ENCODE measurements around the gene MRPL34.
A peak's percentile ranks its signal among the peaks of the same experiment; 100 is the strongest.

MRPL34 gene

DNA sequence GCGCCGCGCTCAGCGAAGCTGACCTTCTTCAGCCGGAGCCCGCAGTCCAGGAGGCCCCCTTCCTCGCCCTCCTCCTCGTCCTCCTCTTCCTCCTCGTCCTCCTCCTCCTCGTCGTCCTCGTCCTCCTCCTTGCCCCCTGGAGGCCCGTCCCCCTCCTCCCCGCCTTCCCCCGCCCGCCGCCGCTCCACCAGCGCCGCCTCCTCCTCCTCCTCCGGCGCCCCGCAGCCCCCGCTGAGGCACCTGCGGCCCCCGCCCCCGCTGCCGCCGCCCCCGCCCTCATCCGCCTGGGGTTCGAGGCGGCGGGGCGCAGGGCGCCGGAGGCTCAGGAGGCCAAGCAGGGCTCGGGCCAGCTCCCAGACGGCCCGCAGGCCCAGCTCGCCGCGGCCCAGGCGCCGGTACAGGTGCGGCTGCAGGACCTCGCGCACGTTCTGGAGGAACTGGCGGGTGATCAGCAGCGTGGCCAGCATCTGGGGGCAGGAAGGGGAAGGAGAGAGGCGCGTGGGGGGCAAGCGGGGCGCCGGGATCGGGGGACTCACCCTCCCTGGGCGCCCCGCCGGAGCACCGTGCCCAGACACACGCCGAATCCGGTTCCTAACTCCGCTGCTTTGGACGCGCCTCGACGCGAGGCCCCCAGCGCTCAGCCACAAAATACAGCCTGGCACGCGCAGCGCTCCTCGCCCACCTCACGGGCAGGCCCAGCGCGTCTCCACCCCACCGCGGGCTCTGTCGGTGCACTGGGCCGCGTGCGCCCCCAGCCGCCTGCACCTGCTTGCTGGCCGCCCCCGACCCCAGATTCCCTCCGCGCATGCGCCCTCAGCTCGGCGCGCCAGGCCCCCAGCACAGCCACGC is 23.1 kb downstream of the MRPL34 start:
- no peak for DNase-seq (ENCODE audit: low spot score)

DNA sequence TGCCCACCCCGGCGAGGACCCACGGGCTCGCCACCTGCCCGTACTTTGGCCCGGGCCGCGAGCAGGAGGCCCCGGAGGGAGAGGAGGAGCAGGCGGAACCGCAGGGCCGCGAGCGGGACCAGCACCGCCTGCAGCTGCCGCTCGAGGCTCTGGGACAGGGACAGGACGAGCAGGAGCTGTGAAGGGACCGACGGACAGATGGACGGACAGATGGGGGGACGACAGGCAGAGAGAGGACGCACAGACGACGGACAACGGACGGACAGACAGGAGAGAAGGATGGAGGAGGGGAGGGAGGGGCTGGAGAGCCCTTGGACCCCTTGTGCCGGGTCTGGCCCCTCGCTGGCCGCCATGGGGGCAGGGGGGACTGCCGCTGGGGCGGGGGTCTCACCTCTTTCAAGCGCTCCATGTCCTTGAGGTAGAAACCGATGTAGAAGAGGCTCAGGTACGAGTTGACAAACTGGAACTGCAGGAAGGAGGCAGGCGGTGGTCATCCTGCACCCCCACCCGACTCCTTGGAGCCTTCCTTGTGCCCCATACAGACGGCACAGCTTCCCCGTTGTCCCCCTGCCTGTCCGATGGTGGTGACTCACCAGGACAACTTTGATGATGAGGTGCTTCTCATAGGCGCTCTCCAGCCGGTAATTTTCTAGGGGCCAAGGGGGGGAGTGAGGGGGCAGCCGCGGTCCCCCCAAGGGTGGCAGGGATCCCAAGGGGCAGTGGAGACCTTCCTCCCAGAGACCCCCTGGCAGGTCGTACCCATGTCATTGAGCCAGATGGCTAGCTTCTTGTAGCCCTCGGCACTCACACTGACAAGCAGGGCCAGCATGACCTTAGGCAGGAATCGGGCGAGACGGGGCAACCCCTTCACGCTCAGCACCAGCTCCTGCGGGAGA is 23.9 kb downstream of the MRPL34 start:
- no peak for DNase-seq (ENCODE audit: low spot score)

DNA sequence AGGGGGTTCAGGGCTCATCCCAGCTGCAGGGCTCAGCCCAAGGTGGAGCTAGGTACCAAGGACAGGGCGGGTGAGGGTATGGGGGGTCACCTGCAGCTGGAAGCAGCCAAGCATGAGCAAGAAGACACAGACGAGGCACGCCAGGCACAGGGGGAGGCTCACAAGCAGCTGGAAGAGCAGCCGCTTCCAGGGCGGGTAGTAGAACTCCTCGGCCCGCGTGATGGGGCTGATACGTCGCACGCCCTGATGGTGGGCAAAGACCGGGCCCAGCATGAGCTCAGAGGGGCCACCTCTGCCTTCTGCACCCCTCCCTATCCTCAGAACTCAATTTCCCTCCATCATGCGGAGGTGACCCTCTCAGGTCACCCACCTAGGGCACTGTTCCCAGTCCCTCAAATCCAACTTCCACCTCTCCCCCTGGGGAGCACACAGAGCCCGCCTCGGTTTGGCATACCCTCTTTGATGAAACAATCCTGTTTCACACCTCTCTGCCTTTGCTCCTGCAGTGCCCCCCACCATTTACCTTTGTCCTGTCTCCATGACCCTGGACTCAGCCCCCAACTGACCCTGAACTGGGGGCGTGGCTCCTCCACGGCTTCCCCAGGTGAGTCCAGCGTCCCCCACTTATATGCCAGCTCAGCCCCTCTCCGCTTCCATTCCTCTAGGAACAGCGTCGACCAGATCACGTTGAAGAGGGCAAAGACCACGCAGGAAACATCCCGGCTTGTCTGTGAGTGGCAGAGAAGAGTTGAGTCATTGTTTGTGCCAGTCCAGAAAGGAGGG is 24.8 kb downstream of the MRPL34 start:
- no peak for DNase-seq (ENCODE audit: low spot score)

DNA sequence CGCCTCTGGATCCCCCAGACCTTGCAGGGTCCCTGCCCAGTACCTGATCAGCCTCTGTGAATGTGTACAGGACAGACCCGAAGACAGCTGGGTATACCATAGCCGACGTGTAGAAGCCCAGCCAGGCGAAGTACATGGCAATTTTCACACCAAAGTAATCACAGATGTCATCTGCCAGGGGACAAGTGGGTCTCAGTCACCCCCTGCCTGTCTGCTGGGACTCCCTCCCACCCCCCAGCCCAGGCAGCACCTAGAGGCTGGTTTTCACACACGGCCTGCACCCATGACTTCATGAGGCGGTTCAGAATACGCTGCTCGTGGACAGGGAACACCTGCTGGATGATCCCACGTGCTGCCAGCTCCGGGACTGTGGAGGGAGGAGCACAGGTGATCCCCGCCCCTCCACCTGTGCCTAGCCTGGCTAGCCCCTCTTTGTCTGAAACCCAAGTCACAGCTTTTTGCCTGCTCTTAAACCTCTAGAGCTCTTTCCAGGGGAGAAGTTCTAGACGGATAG is 25.4 kb downstream of the MRPL34 start:
- DNase-seq (ENCODE audit: low spot score) = no peak

DNA sequence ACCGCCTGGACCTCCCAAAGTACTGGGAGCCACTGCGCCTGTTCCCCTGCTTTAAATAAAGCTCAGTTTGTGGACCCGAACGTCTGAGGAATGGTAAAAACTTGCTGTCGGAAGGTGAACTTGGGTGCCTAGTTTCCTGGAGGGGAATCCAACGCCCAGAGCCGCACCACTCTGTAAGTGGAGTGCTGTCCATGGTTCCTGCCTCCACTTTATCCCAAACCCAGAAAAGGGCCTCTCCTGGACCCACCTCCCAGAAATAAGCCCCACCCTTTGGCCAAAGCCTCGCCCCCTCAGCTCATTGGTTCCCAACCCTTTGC is 26.6 kb downstream of the MRPL34 start:
- DNase-seq (ENCODE audit: low spot score) = no peak

DNA sequence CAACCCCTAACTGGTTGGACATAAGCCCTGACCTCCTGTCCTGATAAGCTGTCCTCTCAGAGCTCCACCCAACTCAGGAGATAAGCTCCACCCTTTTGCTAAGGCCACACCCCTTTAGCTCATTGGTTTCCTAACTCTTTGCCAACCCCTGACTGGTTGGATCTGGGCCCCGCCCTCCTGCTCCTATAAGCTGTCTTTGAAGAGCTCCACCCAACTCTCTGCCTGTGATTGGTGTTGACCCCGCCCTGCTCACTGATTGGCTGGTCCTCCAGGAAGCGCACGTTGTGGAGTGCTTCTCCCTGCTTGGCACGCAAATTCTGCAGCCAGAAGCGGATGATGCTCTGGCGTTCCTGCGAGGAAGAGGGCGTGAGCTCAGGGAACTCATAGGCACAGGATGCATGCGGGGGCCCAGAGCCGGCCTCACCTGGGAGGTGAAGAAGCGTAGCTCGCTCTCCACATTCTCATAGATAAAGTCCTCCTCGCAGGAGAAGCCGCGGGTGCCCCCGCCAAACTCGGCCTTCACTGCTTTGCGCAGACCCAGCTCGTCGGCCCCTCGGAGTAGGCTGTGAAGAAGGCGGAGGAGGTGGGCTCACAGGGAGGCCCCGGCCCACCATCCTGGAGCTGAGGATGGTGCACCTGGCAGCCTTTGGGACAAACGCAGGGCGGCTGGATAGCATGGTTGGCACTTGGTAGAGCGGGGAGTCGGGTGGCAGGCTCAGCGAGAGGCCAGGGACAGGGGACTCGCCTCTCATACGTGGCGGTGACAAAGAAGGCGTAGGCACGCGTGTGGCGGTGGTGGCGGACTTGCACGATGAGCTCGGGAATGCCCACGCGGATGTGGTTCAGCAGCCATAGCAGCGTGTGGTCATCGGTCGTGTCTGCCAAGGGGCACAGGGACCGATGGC is 27.3 kb downstream of the MRPL34 start:
- DNase-seq (ENCODE audit: low spot score) = peak; percentile 67

DNA sequence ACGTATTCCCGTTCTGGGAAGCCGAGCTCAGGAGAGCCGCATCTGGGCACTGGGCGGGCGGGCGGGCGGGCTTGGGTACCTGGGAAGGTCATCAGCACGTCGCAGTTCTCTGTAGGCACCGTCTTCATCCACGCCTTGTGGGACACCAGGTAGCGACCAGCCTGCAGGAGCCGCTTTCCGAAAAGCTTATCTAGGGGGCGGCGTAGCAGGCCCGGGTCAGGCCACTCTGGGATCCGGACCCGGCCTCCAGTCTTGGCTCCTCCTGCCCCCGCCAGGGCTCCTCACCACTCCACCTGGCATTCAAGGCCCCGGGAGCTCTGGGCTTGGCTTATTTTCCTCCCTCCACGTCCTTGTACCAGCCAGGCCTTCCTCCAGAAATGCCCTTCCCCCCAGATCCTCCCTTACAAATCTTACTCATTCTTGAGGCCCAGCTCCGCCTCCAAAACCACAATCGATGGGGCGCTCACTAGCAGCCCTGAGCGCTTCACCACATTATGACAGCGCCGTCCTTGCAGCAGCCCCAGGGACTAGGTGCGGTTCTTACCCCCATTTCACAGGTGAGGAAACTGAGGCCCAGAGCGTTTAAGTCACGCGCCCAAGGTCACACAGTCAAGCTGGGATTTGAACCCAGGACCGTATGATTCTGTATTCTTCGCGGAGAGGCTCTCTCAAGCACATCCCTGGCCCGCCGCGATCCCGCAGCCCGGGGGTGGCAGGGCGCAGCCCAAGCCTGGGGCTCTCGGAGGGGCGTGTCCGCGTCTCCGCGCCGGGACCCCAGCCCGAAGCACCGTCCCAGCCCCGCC is 28.1 kb downstream of the MRPL34 start:
- no peak for DNase-seq (ENCODE audit: low spot score)

DNA sequence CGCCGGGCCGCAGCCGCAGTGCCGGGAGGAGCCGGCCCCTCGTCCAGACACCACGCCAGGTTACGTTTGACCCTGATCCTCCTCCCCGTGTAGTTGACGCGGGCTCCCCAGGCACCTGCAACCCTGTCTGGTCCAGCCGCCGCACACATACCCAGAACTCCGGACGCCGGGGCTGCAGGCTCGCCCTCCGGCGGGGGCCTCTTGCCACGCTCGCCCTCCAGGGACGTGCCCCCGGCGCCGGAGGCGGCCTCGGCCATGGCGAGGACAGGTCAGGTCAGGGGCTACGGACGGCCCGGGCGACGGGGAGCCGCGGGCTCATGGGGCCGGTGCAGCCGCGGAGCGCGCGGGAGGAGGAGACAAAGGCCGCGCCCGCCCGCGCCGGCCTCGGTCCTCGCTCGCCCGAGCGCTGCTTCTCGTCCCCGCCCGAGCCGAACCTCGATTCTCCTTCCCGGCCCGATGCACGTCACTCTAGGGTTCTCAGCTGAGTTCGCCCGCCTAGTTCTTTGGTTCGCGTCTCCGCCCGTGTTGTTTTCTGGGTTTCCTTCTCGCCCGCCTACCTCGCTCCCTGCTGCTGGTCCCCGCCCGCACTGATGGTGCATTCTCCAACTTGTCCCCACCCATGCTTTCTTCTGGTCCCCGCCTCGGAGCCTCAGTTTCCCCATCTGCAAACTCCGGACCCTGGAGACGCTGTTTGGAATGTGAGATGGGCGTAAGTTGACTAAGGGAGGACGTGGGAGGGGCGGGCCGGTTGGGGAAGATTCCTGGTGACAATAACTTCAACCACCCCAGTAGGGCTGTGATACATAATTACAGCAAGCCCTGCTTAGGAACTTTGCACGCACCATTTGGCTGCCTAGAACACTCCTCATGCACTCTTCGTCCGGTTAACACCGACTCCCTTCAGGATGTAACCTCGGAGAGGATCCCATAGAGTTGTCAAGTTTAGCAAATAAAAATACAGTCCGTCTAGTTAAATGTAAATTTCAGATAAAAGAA is 29.0 kb downstream of the MRPL34 start, which contains the start of gene ANO8:
TSS of gene ANO8 (minus strand) at position 442 of the 996 bp plus-strand sequence. CDS start at position 257, 185 bp downstream.
- peak; percentile 85 for DNase-seq (ENCODE audit: low spot score)

DNA sequence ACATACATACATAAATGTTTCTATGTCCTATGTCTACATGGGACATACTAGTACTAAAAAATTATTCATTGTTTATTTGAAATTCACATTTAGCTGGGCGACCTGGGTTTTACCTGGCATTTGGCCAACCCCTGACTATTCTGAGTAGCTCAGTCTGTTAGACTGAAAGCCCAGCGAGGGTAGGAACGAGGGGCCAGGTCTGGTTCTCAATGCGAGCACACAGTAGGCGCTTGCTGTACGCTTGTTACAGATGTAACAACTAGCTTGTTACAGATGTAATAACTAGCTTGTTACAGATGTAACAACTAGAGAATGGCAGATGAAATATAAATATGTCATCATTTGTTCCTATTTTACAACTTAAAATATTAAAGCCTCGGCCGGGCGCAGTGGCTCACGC is 29.9 kb downstream of the MRPL34 start:
- DNase-seq (ENCODE audit: low spot score) = no peak

DNA sequence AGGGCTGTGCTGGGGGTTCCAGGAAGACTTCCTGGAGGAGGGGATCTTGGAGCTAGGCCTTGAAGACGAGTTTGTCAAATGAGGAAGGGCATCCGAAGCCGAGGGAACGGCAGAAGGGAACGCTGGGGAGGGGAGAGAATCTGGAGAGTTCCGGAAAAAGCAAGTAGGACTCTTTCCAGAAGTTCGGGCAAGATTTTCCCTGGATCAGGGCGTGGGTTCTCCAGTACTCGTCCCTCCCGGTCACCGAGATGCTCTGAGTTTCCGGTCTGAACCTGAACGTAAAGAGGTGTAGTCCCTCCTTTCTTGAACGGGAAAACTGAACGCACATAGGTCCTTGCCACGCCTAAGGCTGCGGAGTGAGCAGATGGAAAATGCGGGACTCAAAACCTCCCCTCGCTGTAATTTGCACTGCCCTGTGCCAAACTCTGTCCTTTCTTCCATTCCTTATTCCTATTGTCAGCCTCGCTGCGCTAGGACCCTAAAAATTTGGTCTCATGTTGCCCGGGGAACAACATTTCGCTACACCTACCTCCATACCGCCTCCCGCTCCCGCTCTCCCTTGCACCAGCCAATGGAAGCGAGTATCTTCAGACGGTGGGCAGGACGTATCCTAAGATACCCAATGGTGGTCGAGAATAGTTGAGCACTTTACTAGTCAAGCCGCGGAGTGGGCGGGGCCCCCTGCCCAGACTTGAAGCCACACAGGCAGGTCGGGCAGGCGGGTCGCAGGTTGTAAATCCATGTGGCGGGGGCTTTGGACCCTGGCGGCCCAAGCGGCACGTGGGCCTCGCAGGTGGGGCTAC is 31.4 kb downstream of the MRPL34 start, which contains the start of gene GTPBP3:
TSS of gene GTPBP3 (plus strand) at position 682 of the 803 bp plus-strand sequence. CDS start at position 741, 59 bp downstream.
- DNase-seq (ENCODE audit: low spot score) = peak; percentile 94

DNA sequence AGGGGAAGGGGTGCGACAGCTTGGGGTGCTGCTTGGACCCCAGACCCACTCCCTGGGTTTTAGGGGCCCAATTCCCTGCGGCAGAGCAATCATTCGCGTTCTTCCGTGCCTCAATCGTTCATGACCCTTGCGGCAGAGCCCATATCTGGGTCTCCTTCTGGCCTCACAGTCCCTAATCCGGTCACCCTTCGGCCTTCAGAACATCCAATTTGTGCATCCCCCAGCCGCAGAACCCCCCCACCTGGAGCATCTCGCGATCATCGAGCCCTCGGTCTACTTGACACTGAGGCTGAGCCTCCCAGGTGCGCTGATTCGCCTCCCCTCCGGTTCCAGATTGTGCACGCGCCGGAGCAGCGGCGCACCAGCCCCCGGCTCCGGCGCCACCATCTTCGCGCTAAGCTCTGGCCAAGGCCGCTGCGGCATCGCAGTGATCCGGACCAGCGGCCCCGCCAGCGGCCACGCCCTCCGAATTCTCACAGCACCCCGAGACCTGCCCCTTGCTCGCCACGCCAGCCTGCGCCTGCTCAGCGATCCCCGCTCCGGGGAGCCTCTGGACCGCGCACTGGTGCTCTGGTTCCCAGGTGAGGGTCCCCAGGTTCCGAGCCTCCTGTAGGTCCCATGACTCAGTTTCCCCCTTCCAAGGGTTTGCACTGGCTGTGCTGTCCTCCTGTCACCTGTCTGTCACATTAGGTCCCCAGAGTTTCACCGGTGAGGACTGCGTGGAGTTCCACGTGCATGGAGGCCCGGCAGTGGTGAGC is 32.2 kb downstream of the MRPL34 start:
- peak; percentile 61 for DNase-seq (ENCODE audit: low spot score)

DNA sequence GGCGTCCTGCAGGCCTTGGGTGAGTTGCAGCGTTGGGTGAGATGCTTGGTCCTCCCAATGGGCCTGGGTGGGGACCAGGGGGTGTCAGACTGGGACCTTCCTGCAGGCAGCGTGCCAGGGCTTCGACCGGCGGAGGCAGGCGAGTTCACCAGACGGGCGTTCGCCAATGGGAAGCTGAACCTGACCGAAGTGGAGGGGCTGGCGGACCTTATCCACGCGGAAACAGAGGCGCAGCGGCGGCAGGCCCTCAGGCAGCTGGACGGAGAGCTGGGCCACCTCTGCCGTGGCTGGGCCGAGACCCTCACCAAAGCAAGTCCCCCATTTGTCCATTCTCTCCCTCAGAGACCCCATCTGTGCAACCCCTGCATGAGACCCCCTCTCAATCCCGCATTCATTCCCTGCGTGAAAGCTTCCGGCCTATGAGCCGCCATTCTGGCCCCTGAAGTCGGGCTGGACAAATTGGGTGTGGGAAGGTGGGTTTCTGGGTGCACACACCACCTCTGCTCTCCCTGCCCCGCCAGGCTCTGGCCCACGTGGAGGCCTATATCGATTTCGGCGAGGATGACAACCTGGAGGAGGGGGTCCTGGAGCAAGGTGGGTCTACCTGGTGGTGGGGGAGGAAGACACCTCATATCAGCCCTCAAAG is 32.9 kb downstream of the MRPL34 start:
- no peak for DNase-seq (ENCODE audit: low spot score)

DNA sequence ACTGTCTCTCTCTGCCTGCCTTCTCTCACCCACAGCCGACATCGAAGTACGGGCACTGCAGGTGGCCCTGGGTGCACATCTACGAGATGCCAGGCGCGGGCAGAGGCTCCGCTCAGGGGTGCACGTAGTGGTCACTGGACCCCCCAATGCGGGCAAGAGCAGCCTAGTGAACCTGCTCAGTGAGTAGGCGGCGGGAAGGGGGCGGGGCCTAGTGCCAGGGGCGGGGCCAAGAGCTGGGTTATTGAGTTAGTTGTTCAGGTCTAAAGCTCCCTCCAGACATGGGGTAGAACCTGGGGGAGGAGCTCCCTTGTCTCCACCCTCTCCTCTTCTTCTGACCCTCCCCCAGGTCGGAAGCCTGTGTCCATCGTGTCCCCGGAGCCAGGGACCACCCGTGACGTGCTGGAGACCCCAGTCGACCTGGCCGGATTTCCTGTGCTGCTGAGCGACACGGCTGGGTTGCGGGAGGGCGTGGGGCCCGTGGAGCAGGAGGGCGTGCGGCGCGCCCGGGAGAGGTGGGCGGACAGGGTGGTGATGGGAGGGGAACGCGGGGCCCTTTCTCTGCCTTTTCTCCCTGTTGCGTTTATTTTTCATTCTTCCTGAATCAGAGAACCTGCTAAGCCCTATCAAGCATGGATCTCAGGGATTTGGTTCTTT is 33.5 kb downstream of the MRPL34 start:
- DNase-seq (ENCODE audit: low spot score) = peak; percentile 31

DNA sequence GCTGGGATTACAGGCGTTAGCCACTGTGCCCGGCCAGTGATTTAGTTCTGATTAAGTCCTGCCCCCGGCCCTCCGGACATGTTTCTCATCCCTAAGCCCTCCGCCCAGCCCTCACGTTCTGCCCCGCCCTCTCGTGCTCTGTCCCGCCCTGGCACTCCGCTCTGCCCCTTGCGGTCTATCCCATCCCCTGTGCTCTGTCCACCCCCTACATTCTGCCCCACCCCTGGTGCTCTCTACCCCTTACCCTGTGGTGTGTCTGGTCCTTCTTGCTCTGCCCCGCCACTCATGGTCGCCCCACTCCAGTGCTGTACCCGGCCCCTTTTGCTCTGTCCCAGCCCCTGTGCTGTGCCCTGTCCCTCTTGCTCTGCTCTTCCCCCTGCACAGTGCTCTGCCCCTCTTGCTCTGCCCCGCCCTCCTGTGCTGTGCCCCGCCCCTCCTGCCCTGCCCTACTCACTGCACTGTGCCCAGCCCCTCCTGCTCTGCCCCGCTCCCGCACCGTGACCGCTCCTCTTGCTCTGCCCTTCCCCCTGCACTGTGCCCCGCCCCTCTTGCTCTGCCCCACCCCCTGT is 34.7 kb downstream of the MRPL34 start:
- peak; percentile 23 for DNase-seq (ENCODE audit: low spot score)

DNA sequence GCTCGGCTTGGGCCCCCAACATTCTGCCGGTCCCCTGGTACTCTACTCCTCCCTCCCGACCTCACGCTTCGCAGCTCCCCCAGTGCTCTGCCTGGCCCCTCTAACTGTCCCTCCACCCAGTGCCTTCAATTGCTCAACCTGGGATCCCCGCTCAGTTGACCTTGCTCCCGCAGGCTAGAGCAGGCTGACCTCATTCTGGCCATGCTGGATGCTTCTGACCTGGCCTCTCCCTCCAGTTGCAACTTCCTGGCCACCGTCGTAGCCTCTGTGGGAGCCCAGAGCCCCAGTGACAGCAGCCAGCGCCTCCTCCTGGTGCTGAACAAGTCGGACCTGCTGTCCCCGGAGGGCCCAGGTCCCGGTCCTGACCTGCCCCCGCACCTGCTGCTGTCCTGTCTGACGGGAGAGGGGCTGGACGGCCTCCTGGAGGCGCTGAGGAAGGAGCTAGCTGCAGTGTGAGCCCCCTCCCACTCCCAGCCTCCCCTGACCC is 35.2 kb downstream of the MRPL34 start:
- DNase-seq (ENCODE audit: low spot score) = no peak

DNA sequence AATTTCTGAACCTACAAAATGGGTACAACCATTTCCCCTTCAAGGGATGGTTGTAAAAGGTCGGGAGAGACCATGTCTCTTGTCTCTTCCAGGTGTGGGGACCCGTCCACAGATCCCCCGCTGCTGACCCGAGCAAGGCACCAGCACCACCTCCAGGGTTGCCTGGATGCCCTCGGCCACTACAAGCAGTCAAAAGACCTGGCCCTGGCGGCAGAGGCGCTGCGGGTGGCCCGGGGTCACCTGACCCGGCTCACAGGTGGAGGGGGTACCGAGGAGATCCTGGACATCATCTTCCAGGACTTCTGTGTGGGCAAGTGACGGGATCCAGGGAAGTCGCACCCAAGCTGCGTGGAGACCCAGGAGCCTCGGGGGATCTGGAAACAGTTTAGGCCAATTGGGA is 35.7 kb downstream of the MRPL34 start:
- no peak for DNase-seq (ENCODE audit: low spot score)
